K562 (cell line): ENCODE results near the gene PDRG1. TPM values are rescaled to one million over a fixed set of nuclear protein-coding genes. Genes with fewer than 3 reads are reported as not detected.
"Not testable (repeated sequence)": the region's sequence is repeated elsewhere in the genome, so short reads cannot be mapped to it uniquely, and the experiment has no call there.

Experiments
- ATAC-seq: fragments of 200-7000 bp; cut with Tn5 transposase; 3 replicates; pipeline ENCODE4 v1.9.1; 2020; ENCODE audit warnings: moderate library complexity
- BruUV-seq: library from RNA; stranded (reverse); fragments of 400-500 nt; replicated peaks from 2 replicates; lab custom pipeline; 2021; lab: Mats Ljungman, UMichigan
- CTCF ChIA-PET: fragments of 300-600 bp; formaldehyde crosslinking; extraction: SDS; loops from one replicate; lab custom pipeline; 2021; ENCODE audit warnings: low intra/inter-chr PET ratio; lab: Yijun Ruan, JAX
- POLR2A ChIA-PET: fragments of 300-600, 350-650 bp; sonication (Branson Sonifier 250); formaldehyde crosslinking; extraction: SDS; loops from one replicate; lab custom pipeline; 2021; ENCODE audit warnings: antibody characterized with exemption, inconsistent platforms; lab: Yijun Ruan, JAX
- DNase-seq, 4 experiments: peaks; one replicate each; pipeline versions ENCODE4 v3.0.0 to v3.0.0-alpha.2; 2011 to 2018; ENCODE audit warnings: low spot score in 3 of 4, mixed read lengths in 3 of 4; ENCODE audit errors: extremely low read depth in 1 of 4
- FAIRE-seq: peaks from 2 replicates; lab custom pipeline; 2011; peaks lifted over from hg19 to GRCh38; lab: Jason Lieb, UNC
- H2AFZ ChIP-seq: 2 replicates; pipeline ENCODE4 v1.6.0; 2011; ENCODE audit warnings: low read depth, low read length, control low read depth, inconsistent platforms
- H3K27ac ChIP-seq: fragments of 200-600 bp; 3 replicates; pipeline ENCODE4 v1.8.0; 2011; ENCODE audit warnings: low read depth, mild to moderate bottlenecking, control low read depth, inconsistent platforms, low read length, moderate library complexity, mixed read lengths; ENCODE audit errors: extremely low read depth
- H3K27me3 ChIP-seq, 2 experiments: fragments of 300-600 bp in 1 of 2; 2 replicates in 1 of 2; 3 replicates in 1 of 2; pipeline versions ENCODE4 v1.6.0 to v1.8.0; 2011; ENCODE audit warnings: inconsistent platforms in 2 of 2, low read length in 2 of 2, mild to moderate bottlenecking in 1 of 2, mixed read lengths in 1 of 2, moderate library complexity in 1 of 2; ENCODE audit not compliant: control insufficient read depth in 2 of 2, insufficient read depth in 2 of 2
- H3K36me3 ChIP-seq: fragments of 300-600 bp; 3 replicates; pipeline ENCODE4 v1.8.0; 2011; ENCODE audit warnings: mild to moderate bottlenecking, low read length, inconsistent platforms; ENCODE audit not compliant: control insufficient read depth, insufficient read depth
- H3K4me1 ChIP-seq, 2 experiments: fragments of 200-600 bp in 1 of 2; replicated peaks in 1 of 2; 2 replicates in 1 of 2; 3 replicates in 1 of 2; pipeline versions ENCODE4 v1.5.1 to v1.8.0; 2011; ENCODE audit warnings: inconsistent platforms in 2 of 2, low read length in 2 of 2, mild to moderate bottlenecking in 1 of 2, mixed read lengths in 1 of 2, moderate library complexity in 1 of 2; ENCODE audit not compliant: control insufficient read depth in 2 of 2, insufficient read depth in 2 of 2
- H3K4me2 ChIP-seq: 2 replicates; pipeline ENCODE4 v1.6.1; 2011; ENCODE audit warnings: low read length, control low read depth, inconsistent platforms, mixed read lengths; ENCODE audit not compliant: insufficient read depth
- H3K4me3 ChIP-seq: fragments of 200-600 bp; sonication (generic), shearing (Covaris generic); 2 replicates; pipeline ENCODE4 v1.5.1; 2016; ENCODE audit warnings: control low read depth, inconsistent platforms
- H3K79me2 ChIP-seq: fragments of 200-600 bp; 3 replicates; pipeline ENCODE4 v1.8.0; 2011; ENCODE audit warnings: low read length, inconsistent platforms; ENCODE audit not compliant: control insufficient read depth, insufficient read depth
- H3K9ac ChIP-seq, 2 experiments: 2 replicates each; pipeline versions ENCODE4 v1.6.0 to v1.6.1; 2011; ENCODE audit warnings: low read depth in 2 of 2, low read length in 2 of 2, control low read depth in 1 of 2, inconsistent platforms in 1 of 2, mild to moderate bottlenecking in 1 of 2, mixed read lengths in 1 of 2; ENCODE audit not compliant: insufficient read depth in 1 of 2
- H3K9me1 ChIP-seq: one replicate; pipeline ENCODE4 v1.6.0; 2011; ENCODE audit warnings: inconsistent platforms, mild to moderate bottlenecking, low read length, moderate library complexity; ENCODE audit not compliant: control insufficient read depth, insufficient read depth
- H3K9me3 ChIP-seq: replicated peaks from 2 replicates; pipeline ENCODE4 v1.5.1; 2011; ENCODE audit warnings: low read depth, low read length, inconsistent platforms; ENCODE audit not compliant: control insufficient read depth, insufficient read depth
- H4K20me1 ChIP-seq: replicated peaks from 2 replicates; pipeline ENCODE4 v1.6.1; 2011; ENCODE audit warnings: low read length, inconsistent platforms, mixed read lengths; ENCODE audit not compliant: control insufficient read depth, insufficient read depth
- NRF1 ChIP-seq, 2 experiments: fragments of 450-650 bp; IDR thresholded peaks in 1 of 2; conservative IDR thresholded peaks in 1 of 2; 2 replicates each; pipeline ENCODE4 v1.6.1; 2014; ENCODE audit warnings: mild to moderate bottlenecking in 2 of 2
- RBM14 ChIP-seq: fragments of 200-400 bp; formaldehyde crosslinking; IDR thresholded peaks from 2 replicates; pipeline ENCODE4 v1.6.1; 2018; ENCODE audit warnings: low read depth, mild to moderate bottlenecking, low read length, moderate library complexity, borderline replicate concordance; ENCODE audit not compliant: insufficient read depth
- ZNF146 ChIP-seq: IDR thresholded peaks from one replicate; pipeline ENCODE4 v1.6.1; 2018; ENCODE audit warnings: missing compliant biosample characterization; ENCODE audit not compliant: unreplicated experiment
- ZNF197 ChIP-seq: fragments of 200-800 bp; sonication (Bioruptor generic); IDR thresholded peaks from 2 replicates; pipeline ENCODE4 v1.6.1; 2016; ENCODE audit warnings: low read depth, missing genetic modification characterization, missing compliant biosample characterization
- WGBS: fragments of 100-300 bp; shearing (Covaris generic); methylation state at CpG from one replicate; pipeline ENCODE4 v1.1.6; 2016; ENCODE audit warnings: low coverage, mixed read lengths; ENCODE audit not compliant: insufficient coverage; ENCODE audit errors: missing lambda C conversion rate; 5-methylcytosine and 5-hydroxymethylcytosine counted together
- in situ Hi-C: fragments of 300-500 bp; cut with MboI; formaldehyde crosslinking; loops from 4 replicates; pipeline ENCODE4 v1.15.0; 2018; ENCODE audit warnings: inconsistent platforms, mixed read lengths
- intact Hi-C: fragments of 100-400 bp; cut with micrococcal nuclease; formaldehyde crosslinking; loops from 2 replicates; pipeline ENCODE4 v1.14.2; 2022
- polyA plus RNA-seq, 8 experiments: library from polyadenylated mRNA; depleted of rRNA in 4 of 8; stranded (reverse) in 5 of 8; unstranded in 3 of 8; fragments of >200 nt; fragmentation: Nextera tagmentation in 2 of 8; fragmentation: Illumina TruSeq in 1 of 8; extraction: Ambion mirVana in 2 of 8; extraction: Trizol in 1 of 8; gene quantifications; 2 replicates each; pipeline versions ENCODE4 v1.2.1 to v1.2.3, GENCODE V29; 2011 to 2014; ENCODE audit warnings: inconsistent platforms in 1 of 8, missing spikeins in 1 of 8
- total RNA-seq, 7 experiments: library from RNA; depleted of rRNA in 6 of 7; stranded (reverse); fragments of >200 nt in 6 of 7; fragmentation: Illumina TruSeq in 2 of 7; extraction: Trizol in 2 of 7; gene quantifications; 2 replicates each; pipeline versions ENCODE4 v1.2.1 to v1.2.3, GENCODE V29; 2011 to 2021; ENCODE audit warnings: low replicate concordance in 1 of 7

The PDRG1 gene
- total and polyA plus RNA-seq, 9 of the 15 experiments (the other 6 are each of a cell fraction or from before 2014, with no cell fraction given): 12.6 to 58.6 (median 26.1) TPM

DNA sequence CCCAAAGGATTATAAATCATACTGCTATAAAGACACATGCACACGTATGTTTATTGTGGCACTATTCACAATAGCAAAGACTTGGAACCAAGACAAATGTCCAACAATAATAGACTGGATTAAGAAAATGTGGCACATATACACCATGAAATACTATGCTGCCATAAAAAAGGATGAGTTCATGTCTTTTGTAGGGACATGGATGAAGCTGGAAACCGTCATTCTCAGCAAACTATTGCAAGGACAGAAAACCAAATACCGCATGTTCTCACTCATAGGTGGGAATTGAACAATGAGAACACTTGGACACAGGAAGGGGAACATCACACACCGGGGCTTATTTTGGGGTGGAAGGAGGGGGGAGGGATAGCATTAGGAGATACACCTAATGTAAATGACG lies 30.4 kb downstream of the PDRG1 start:
- H3K36me3 ChIP-seq, H3K4me3 ChIP-seq, CTCF ChIA-PET, DNase-seq, H2AFZ ChIP-seq, intact Hi-C loops, ATAC-seq, FAIRE-seq, in situ Hi-C loops, POLR2A ChIA-PET, H3K4me2 ChIP-seq, H3K9me1 ChIP-seq, H3K79me2 ChIP-seq, H3K9ac ChIP-seq, BruUV-seq, H3K9me3 ChIP-seq, H3K27ac ChIP-seq: not testable (repeated sequence)
- H4K20me1 ChIP-seq: peaks cover 25% of the 10 kb centered on the region
- WGBS: 2% methylated on average over 4 of the region's 5 CpGs
- peak; percentile 29 for TF ChIP-seq ZNF146
- peaks cover 4 to 44% of the 10 kb centered on the region in 2 experiments; a peak in 3 of 5 replicates for H3K27me3 ChIP-seq
- H3K4me1 ChIP-seq: peaks cover 16 to 19% of the 10 kb centered on the region in 2 experiments

DNA sequence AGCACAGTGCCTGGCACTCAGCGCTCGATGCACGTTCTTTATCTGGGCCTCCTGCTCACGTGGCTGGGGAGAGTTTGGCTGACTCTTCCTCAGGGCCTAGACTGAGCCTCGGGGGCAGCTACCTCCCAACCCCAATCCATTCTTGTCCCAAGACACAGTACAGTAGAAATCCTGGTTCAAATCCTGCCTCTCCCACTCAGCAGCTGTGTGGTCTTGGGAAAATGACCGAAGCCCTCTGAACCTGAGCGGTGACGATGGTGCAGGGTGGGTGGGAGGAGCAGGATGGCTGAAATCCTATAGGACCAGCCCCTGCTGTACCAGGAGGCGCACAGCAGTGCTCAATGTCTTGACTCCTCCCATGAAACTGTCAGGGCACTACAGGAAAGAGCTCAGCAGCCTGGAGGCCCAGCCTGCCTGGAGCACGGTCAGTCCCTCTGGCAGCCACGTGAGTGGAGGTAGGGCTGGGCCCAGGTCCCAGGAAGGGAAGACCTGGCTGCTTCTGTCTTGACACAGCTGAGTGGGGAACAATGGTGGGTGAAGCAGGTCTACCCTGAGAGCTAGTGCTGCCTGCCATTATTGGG lies 31.5 kb downstream of the PDRG1 start:
- Histone ChIP-seq H3K4me2 (no peak overlapping the region), H3K27ac (no peak overlapping the region), H3K79me2 (no peaks in the 10 kb centered on the region), H3K36me3 (no peaks in the 10 kb centered on the region), H3K27me3 (peaks cover 1 to 43% of the 10 kb centered on the region in 2 experiments; a peak in 3 of 5 replicates), H3K9me1 (peaks cover 3% of the 10 kb centered on the region), H3K4me1 (peaks cover 16 to 19% of the 10 kb centered on the region in 2 experiments), H2AFZ (no peak overlapping the region), H3K9ac (0 out of 4 replicates have a peak overlapping the region, but pooled peaks of 1 of the 2 experiments have one; percentile 43), H4K20me1 (peaks cover 21% of the 10 kb centered on the region), H3K4me3 (no peak overlapping the region), H3K9me3 (no peaks in the 10 kb centered on the region)
- CTCF ChIA-PET: no interaction called here
- FAIRE-seq (no peak), DNase-seq (no peak), ATAC-seq (peak; percentile 53; the same call in 2 of the 3 replicates)
- no peak for TF ChIP-seq RBM14
- TF ChIP-seq ZNF197 (CRISPR knock-in tag): no peak
- no peak for TF ChIP-seq NRF1 (conservative IDR thresholded peaks at IDR 0.05 in 1 of 2, IDR thresholded peaks at IDR 0.05 in 1 of 2)
- BruUV-seq: no TSS peak
- intact Hi-C loops (no loop called here), in situ Hi-C loops (no loop called here)
- POLR2A ChIA-PET: interaction anchor here (0.5 to 0.8 kb wide), 2 partner anchors 9 to 75 kb away, joined by 3 to 4 read pairs; partner anchors contain the start of gene FOXS1
- WGBS: 17% methylated on average over 10 of the region's 11 CpGs
